Measurements from ENCODE around the gene PLCB4.

The PLCB4 gene

GRCh38 chr20:9413001-9413400 lies 344.1 kb downstream of the PLCB4 start:
- DNase-seq = no peak

- no peak for DNase-seq
These were observed 346.5 kb downstream of the PLCB4 start for GRCh38 chr20:9415426-9415825.

GRCh38 chr20:9416421-9416820 lies 347.5 kb downstream of the PLCB4 start:
- no peak for DNase-seq

- no peak for DNase-seq
These were observed 348.8 kb downstream of the PLCB4 start for GRCh38 chr20:9417665-9418064.

GRCh38 chr20:9422321-9423057 lies 353.6 kb downstream of the PLCB4 start:
- DNase-seq = no peak

- no peak for DNase-seq
These were observed 355.7 kb downstream of the PLCB4 start for GRCh38 chr20:9424551-9424950.

GRCh38 chr20:9427430-9428291 lies 358.8 kb downstream of the PLCB4 start:
- no peak for DNase-seq

- no peak for DNase-seq
These were observed 359.4 kb downstream of the PLCB4 start for GRCh38 chr20:9428292-9428607.

- DNase-seq = no peak
These were observed 370.9 kb downstream of the PLCB4 start for GRCh38 chr20:9439806-9440205.

- DNase-seq = no peak
These were observed 372.0 kb downstream of the PLCB4 start for GRCh38 chr20:9440892-9441291.

- DNase-seq = no peak
These were observed 373.1 kb downstream of the PLCB4 start for GRCh38 chr20:9441948-9442347.

GRCh38 chr20:9442858-9443257 lies 374.0 kb downstream of the PLCB4 start:
- no peak for DNase-seq

GRCh38 chr20:9444921-9445320 lies 376.0 kb downstream of the PLCB4 start:
- DNase-seq = no peak

- DNase-seq = no peak
These were observed 378.3 kb downstream of the PLCB4 start for GRCh38 chr20:9447182-9447581.

- no peak for DNase-seq
These were observed 384.3 kb downstream of the PLCB4 start for GRCh38 chr20:9453201-9453600.

- no peak for DNase-seq
These were observed 385.9 kb downstream of the PLCB4 start for GRCh38 chr20:9454791-9455190.

GRCh38 chr20:9457136-9457535 lies 388.2 kb downstream of the PLCB4 start:
- DNase-seq = no peak

- no peak for DNase-seq
These were observed 389.4 kb downstream of the PLCB4 start for GRCh38 chr20:9458138-9458796.

GRCh38 chr20:9460518-9460917 lies 391.6 kb downstream of the PLCB4 start:
- no peak for DNase-seq

GRCh38 chr20:9467995-9468394 lies 399.1 kb downstream of the PLCB4 start:
- DNase-seq = no peak

GRCh38 chr20:9474835-9475415 lies 406.0 kb downstream of the PLCB4 start:
- DNase-seq = no peak

GRCh38 chr20:9475456-9475855 lies 406.6 kb downstream of the PLCB4 start:
- DNase-seq = no peak

GRCh38 chr20:9476174-9476573 lies 407.3 kb downstream of the PLCB4 start:
- DNase-seq = no peak

GRCh38 chr20:9476637-9477036 lies 407.8 kb downstream of the PLCB4 start:
- DNase-seq = no peak

All from NCI-H345 (cell line).